ENCODE results near the gene SORCS2. TPM values are rescaled to one million over a fixed set of nuclear protein-coding genes. Genes with fewer than 3 reads are reported as not detected.
A peak's percentile ranks its signal among the peaks of the same experiment; 100 is the strongest.

The SORCS2 gene
- total RNA-seq, 1 donor from 2014 or later = 5.2 TPM

GRCh38 chr4:7295911-7296660, 103.7 kb downstream of the SORCS2 start:
- H3K9me3 ChIP-seq (ENCODE audit: low read depth) = no peaks in the 10 kb centered on the region
- peaks cover 4% of the 10 kb centered on the region for H4K20me1 ChIP-seq (ENCODE audit: low read depth)
- H3K27ac ChIP-seq = no peak overlapping the region
- H3K27ac Mint-ChIP-seq = no peak overlapping the region
- no peaks in the 10 kb centered on the region for H3K79me2 ChIP-seq (ENCODE audit: low read depth)
- TF ChIP-seq EZH2 (IDR thresholded peaks at IDR 0.05) = no peak
- TF ChIP-seq, protein P1, sequence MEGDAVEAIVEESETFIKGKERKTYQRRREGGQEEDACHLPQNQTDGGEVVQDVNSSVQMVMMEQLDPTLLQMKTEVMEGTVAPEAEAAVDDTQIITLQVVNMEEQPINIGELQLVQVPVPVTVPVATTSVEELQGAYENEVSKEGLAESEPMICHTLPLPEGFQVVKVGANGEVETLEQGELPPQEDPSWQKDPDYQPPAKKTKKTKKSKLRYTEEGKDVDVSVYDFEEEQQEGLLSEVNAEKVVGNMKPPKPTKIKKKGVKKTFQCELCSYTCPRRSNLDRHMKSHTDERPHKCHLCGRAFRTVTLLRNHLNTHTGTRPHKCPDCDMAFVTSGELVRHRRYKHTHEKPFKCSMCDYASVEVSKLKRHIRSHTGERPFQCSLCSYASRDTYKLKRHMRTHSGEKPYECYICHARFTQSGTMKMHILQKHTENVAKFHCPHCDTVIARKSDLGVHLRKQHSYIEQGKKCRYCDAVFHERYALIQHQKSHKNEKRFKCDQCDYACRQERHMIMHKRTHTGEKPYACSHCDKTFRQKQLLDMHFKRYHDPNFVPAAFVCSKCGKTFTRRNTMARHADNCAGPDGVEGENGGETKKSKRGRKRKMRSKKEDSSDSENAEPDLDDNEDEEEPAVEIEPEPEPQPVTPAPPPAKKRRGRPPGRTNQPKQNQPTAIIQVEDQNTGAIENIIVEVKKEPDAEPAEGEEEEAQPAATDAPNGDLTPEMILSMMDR (IDR thresholded peaks at IDR 0.05) = peak; percentile 60
- no peak for TF ChIP-seq EZH2phosphoT487 (IDR thresholded peaks at IDR 0.05)
- H3K4me1 Mint-ChIP-seq = peaks cover 39% of the 10 kb centered on the region
- H3K27me3 ChIP-seq = no peaks in the 10 kb centered on the region
- H3K4me2 ChIP-seq = no peak overlapping the region
- H3K4me3 ChIP-seq = no peak overlapping the region
- no peak overlapping the region for H2AFZ ChIP-seq (replicated peaks)
- H3K9ac ChIP-seq = no peak overlapping the region
- peaks cover 44% of the 10 kb centered on the region for H3K4me1 ChIP-seq
- H3K36me3 ChIP-seq = no peaks in the 10 kb centered on the region
- peaks cover 8% of the 10 kb centered on the region for H3K27me3 Mint-ChIP-seq (ENCODE audit: insufficient read depth, low read depth)
- no peak for DNase-seq (ENCODE audit: low spot score)
- H3F3A ChIP-seq (ENCODE audit: low read depth) = peaks cover 34% of the 10 kb centered on the region
- no peaks in the 10 kb centered on the region for H3K9me3 Mint-ChIP-seq
- H3K4me3 Mint-ChIP-seq = no peak overlapping the region
- no peaks in the 10 kb centered on the region for H3K36me3 Mint-ChIP-seq

DNA sequence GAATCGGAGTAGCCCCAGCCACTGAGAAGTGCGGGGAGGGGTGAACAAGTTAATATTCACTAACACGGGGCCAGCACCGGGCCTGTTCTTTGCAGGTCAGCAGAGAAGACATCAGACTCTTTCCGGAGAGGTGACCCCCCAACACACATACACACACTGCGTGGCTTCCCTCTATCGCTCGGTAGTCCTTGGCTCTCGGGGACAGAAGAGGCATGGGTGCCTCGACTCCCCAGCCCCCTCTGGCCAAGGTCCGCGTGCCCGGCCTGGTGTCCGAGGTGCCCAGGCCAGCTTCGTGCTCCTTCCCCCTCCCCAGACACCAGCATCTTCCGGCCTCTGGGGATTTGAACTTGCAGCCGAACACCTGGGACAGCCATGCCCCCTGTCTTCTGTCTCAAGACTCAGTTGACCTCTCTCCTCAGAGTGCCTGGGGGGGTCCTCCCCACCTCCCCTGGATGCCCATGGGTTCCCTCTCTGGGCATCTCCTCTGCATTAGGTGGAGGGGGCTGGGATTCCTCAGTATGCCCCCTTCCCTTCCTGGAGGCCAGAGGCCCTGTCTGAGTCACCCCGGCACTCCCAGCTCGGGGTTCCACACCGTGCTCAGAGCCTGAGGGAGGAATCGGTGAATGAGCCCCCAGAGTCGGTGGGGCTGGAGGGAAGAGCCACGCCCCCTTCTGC, 104.5 kb downstream of the SORCS2 start:
- no peak overlapping the region for H3K9ac ChIP-seq
- DNase-seq (ENCODE audit: low spot score) = no peak
- H3K4me2 ChIP-seq = peak overlapping the region; percentile 67
- peaks cover 44% of the 10 kb centered on the region for H3K4me1 ChIP-seq
- no peak overlapping the region for H2AFZ ChIP-seq (replicated peaks)
- Mint-ChIP-seq H3K9me3 (no peaks in the 10 kb centered on the region), H3K4me3 (peak overlapping the region; percentile 48), H3K4me1 (peaks cover 46% of the 10 kb centered on the region), H3K27ac (no peak overlapping the region), H3K27me3 (ENCODE audit: insufficient read depth, low read depth) (peaks cover 8% of the 10 kb centered on the region), H3K36me3 (no peaks in the 10 kb centered on the region)
- no peaks in the 10 kb centered on the region for H3K9me3 ChIP-seq (ENCODE audit: low read depth)
- no peaks in the 10 kb centered on the region for H3K79me2 ChIP-seq (ENCODE audit: low read depth)
- peaks cover 34% of the 10 kb centered on the region for H3F3A ChIP-seq (ENCODE audit: low read depth)
- H3K27ac ChIP-seq = no peak overlapping the region
- no peak for TF ChIP-seq EZH2phosphoT487 (IDR thresholded peaks at IDR 0.05)
- TF ChIP-seq, protein P1 (IDR thresholded peaks at IDR 0.05) = no peak
- no peak for TF ChIP-seq EZH2 (IDR thresholded peaks at IDR 0.05)
- no peaks in the 10 kb centered on the region for H3K36me3 ChIP-seq
- H3K27me3 ChIP-seq = no peaks in the 10 kb centered on the region
- H4K20me1 ChIP-seq (ENCODE audit: low read depth) = peaks cover 4% of the 10 kb centered on the region
- no peak overlapping the region for H3K4me3 ChIP-seq

GRCh38 chr4:7297374-7297773, 105.0 kb downstream of the SORCS2 start:
- no peaks in the 10 kb centered on the region for H3K9me3 Mint-ChIP-seq
- Histone ChIP-seq H3K27ac (no peak overlapping the region), H3K4me1 (peaks cover 44% of the 10 kb centered on the region), H3K79me2 (ENCODE audit: low read depth) (no peaks in the 10 kb centered on the region), H3K4me3 (no peak overlapping the region), H4K20me1 (ENCODE audit: low read depth) (peaks cover 4% of the 10 kb centered on the region), H3F3A (ENCODE audit: low read depth) (peaks cover 34% of the 10 kb centered on the region), H3K9me3 (ENCODE audit: low read depth) (no peaks in the 10 kb centered on the region), H3K9ac (no peak overlapping the region), H3K36me3 (no peaks in the 10 kb centered on the region), H2AFZ (replicated peaks) (no peak overlapping the region), H3K27me3 (no peaks in the 10 kb centered on the region), H3K4me2 (peak overlapping the region; percentile 67)
- DNase-seq (ENCODE audit: low spot score) = no peak
- peaks cover 49% of the 10 kb centered on the region for H3K4me1 Mint-ChIP-seq
- H3K36me3 Mint-ChIP-seq = no peaks in the 10 kb centered on the region
- H3K27me3 Mint-ChIP-seq (ENCODE audit: insufficient read depth, low read depth) = peaks cover 10% of the 10 kb centered on the region
- no peak overlapping the region for H3K27ac Mint-ChIP-seq
- no peak for TF ChIP-seq EZH2 (IDR thresholded peaks at IDR 0.05)
- TF ChIP-seq, protein P1 (IDR thresholded peaks at IDR 0.05) = no peak
- no peak for TF ChIP-seq EZH2phosphoT487 (IDR thresholded peaks at IDR 0.05)
- peak overlapping the region; percentile 52 for H3K4me3 Mint-ChIP-seq

Data from neural progenitor cell (in vitro differentiated cells).